Liver (tissue), 9 donors: ENCODE data around the gene TTC33. TPM values are rescaled to one million over a fixed set of nuclear protein-coding genes. Genes with fewer than 3 reads are reported as not detected.

Source experiments
- DNase-seq: peaks from one replicate; pipeline ENCODE4 v3.0.0-alpha.2; 2017; ENCODE audit warnings: low spot score
- H3K27ac ChIP-seq, 2 donors: one replicate each; pipeline ENCODE4 v1.7.0; 2013; ENCODE audit warnings: inconsistent platforms in 2 of 2, low read length in 2 of 2, control low read depth in 1 of 2, low read depth in 1 of 2, mild to moderate bottlenecking in 1 of 2
- H3K27me3 ChIP-seq, 4 donors: one replicate each; pipeline versions ENCODE4 v1.6.1 to v1.7.0; 2013; ENCODE audit warnings: low read length in 3 of 4, inconsistent platforms in 1 of 4, mild to moderate bottlenecking in 1 of 4, moderate library complexity in 1 of 4; ENCODE audit not compliant: control insufficient read depth in 4 of 4, insufficient read depth in 4 of 4
- H3K36me3 ChIP-seq, 4 donors: one replicate each; pipeline versions ENCODE4 v1.6.1 to v1.7.0; 2013; ENCODE audit warnings: low read length in 3 of 4, mild to moderate bottlenecking in 3 of 4, low read depth in 1 of 4, moderate library complexity in 1 of 4; ENCODE audit not compliant: control insufficient read depth in 4 of 4, insufficient read depth in 3 of 4
- H3K4me1 ChIP-seq, 4 donors: one replicate each; pipeline versions ENCODE4 v1.6.1 to v1.7.0; 2013; ENCODE audit warnings: low read length in 3 of 4, mild to moderate bottlenecking in 3 of 4, moderate library complexity in 1 of 4; ENCODE audit not compliant: control insufficient read depth in 4 of 4, insufficient read depth in 4 of 4
- H3K4me3 ChIP-seq, 3 donors: one replicate each; pipeline versions ENCODE4 v1.6.1 to v1.7.0; 2013; ENCODE audit warnings: low read length in 3 of 3, control low read depth in 1 of 3, low read depth in 1 of 3, mild to moderate bottlenecking in 1 of 3
- H3K9ac ChIP-seq, 2 donors: one replicate each; pipeline ENCODE4 v1.7.0; 2013; ENCODE audit warnings: low read length in 2 of 2, mild to moderate bottlenecking in 2 of 2, moderate library complexity in 2 of 2, control low read depth in 1 of 2, low read depth in 1 of 2
- H3K9me3 ChIP-seq, 4 donors: one replicate each; pipeline versions ENCODE4 v1.6.1 to v1.7.0; 2013; ENCODE audit warnings: low read length in 3 of 4; ENCODE audit not compliant: control insufficient read depth in 4 of 4
- EGR1 ChIP-seq, 2 donors: IDR thresholded peaks; 2 replicates each; pipeline ENCODE4 v1.6.1; 2016 to 2018; ENCODE audit warnings: antibody characterized with exemption in 2 of 2, low read depth in 2 of 2
- FOXA1 ChIP-seq: IDR thresholded peaks from 2 replicates; pipeline ENCODE4 v1.6.1; 2016; ENCODE audit warnings: antibody characterized with exemption
- FOXA2 ChIP-seq: IDR thresholded peaks from 2 replicates; pipeline ENCODE4 v1.6.1; 2016; ENCODE audit warnings: antibody characterized with exemption
- GABPA ChIP-seq, 2 donors: IDR thresholded peaks in 1 of 2; conservative IDR thresholded peaks in 1 of 2; 2 replicates each; pipeline ENCODE4 v1.6.1; 2016; ENCODE audit warnings: antibody characterized with exemption in 2 of 2, mild to moderate bottlenecking in 1 of 2, moderate library complexity in 1 of 2
- HNF4A ChIP-seq, 2 donors: conservative IDR thresholded peaks; 2 replicates each; pipeline ENCODE4 v1.6.1; 2016; ENCODE audit warnings: antibody characterized with exemption in 2 of 2, mild to moderate bottlenecking in 2 of 2
- HNF4G ChIP-seq: IDR thresholded peaks from 2 replicates; pipeline ENCODE4 v1.6.1; 2016; ENCODE audit warnings: antibody characterized with exemption
- NR2F2 ChIP-seq: IDR thresholded peaks from 2 replicates; pipeline ENCODE4 v1.6.1; 2016; ENCODE audit warnings: antibody characterized with exemption
- RAD21 ChIP-seq, 2 donors: IDR thresholded peaks; 2 replicates each; pipeline ENCODE4 v1.6.1; 2016; ENCODE audit warnings: antibody characterized with exemption in 2 of 2, mild to moderate bottlenecking in 2 of 2
- RXRA ChIP-seq, 2 donors: IDR thresholded peaks; 2 replicates each; pipeline ENCODE4 v1.6.1; 2017 to 2018; ENCODE audit warnings: antibody characterized with exemption in 2 of 2, mild to moderate bottlenecking in 1 of 2
- SP1 ChIP-seq: IDR thresholded peaks from 2 replicates; pipeline ENCODE4 v1.6.1; 2018; ENCODE audit warnings: antibody characterized with exemption, mild to moderate bottlenecking
- TAF1 ChIP-seq: conservative IDR thresholded peaks from 2 replicates; pipeline ENCODE4 v1.6.1; 2016; ENCODE audit warnings: antibody characterized with exemption, mild to moderate bottlenecking
- YY1 ChIP-seq: IDR thresholded peaks from 2 replicates; pipeline ENCODE4 v1.6.1; 2016; ENCODE audit warnings: antibody characterized with exemption, mild to moderate bottlenecking
- WGBS: extraction: QIAGEN DNeasy Blood & Tissue Kit; methylation state at CpG from one replicate; pipeline ENCODE4 v1.1.7; 2013; 5-methylcytosine and 5-hydroxymethylcytosine counted together
- polyA plus RNA-seq, 2 donors: library from polyadenylated mRNA; stranded (reverse) in 1 of 2; unstranded in 1 of 2; fragments of 200-250 nt in 1 of 2; fragments of >200 nt in 1 of 2; fragmentation: Nextera tagmentation in 1 of 2; extraction: Ambion mirVana in 1 of 2; gene quantifications; one replicate each; pipeline versions ENCODE4 v1.2.1 to v1.2.3, GENCODE V29; 2013 to 2015
- total RNA-seq, 2 donors: library from RNA; depleted of rRNA; stranded (reverse); fragments of >200 nt; gene quantifications; one replicate each; pipeline ENCODE4 v1.2.3, GENCODE V29; 2014
- TF ChIP-seq, protein P1 (sequence below): IDR thresholded peaks from 2 replicates; pipeline ENCODE4 v1.6.1; 2016; ENCODE audit warnings: antibody characterized with exemption, mild to moderate bottlenecking
- TF ChIP-seq, protein P2 (sequence below): IDR thresholded peaks from 2 replicates; pipeline ENCODE4 v1.6.1; 2016; ENCODE audit warnings: antibody characterized with exemption
- TF ChIP-seq, protein P3 (sequence below): IDR thresholded peaks from 2 replicates; pipeline ENCODE4 v1.6.1; 2016; ENCODE audit warnings: antibody characterized with exemption
- TF ChIP-seq, protein P4 (sequence below): IDR thresholded peaks from 2 replicates; pipeline ENCODE4 v1.6.1; 2016; ENCODE audit warnings: antibody characterized with exemption
- donor health status: healthy.
- donor health status: healthy.
- donor health status: healthy.
- donor health status: healthy.
- donor health status: healthy.

The TTC33 gene
- total and polyA plus RNA-seq, 4 donors = 4.3 to 12.0 (median 7.6) TPM

DNA sequence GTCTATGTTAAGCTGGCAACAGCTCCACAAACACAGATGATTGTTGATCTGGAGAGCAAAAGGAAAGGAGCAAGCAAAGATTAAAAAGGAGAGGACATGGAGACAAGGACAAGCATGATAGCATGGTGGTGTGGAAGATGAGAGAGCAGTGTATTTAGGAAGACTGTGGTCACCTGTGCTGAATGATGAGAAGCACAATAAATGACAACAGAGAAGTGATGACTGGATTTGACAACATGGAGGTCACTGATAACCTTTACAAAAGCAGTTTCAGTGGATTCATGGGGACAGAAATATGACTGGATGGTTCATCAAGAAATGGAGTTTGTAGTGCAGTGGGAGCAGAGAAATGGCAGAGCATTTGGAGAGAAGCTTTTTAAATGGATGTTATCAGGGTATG lies 20.2 kb downstream of the TTC33 start:
- DNase-seq = no peak
- Histone ChIP-seq H3K27ac (no peak overlapping the region), H3K9me3 (peaks cover 0 to 4% (median 0%) of the 10 kb centered on the region in 4 donors), H3K27me3 (no peaks in the 10 kb centered on the region), H3K4me3 (no peak overlapping the region), H3K9ac (no peak overlapping the region), H3K4me1 (peaks cover 2 to 34% (median 24%) of the 10 kb centered on the region in 4 donors), H3K36me3 (peaks cover 0 to 9% (median 6%) of the 10 kb centered on the region in 4 donors)
- TF ChIP-seq HNF4G = no peak
- TF ChIP-seq, protein P1, sequence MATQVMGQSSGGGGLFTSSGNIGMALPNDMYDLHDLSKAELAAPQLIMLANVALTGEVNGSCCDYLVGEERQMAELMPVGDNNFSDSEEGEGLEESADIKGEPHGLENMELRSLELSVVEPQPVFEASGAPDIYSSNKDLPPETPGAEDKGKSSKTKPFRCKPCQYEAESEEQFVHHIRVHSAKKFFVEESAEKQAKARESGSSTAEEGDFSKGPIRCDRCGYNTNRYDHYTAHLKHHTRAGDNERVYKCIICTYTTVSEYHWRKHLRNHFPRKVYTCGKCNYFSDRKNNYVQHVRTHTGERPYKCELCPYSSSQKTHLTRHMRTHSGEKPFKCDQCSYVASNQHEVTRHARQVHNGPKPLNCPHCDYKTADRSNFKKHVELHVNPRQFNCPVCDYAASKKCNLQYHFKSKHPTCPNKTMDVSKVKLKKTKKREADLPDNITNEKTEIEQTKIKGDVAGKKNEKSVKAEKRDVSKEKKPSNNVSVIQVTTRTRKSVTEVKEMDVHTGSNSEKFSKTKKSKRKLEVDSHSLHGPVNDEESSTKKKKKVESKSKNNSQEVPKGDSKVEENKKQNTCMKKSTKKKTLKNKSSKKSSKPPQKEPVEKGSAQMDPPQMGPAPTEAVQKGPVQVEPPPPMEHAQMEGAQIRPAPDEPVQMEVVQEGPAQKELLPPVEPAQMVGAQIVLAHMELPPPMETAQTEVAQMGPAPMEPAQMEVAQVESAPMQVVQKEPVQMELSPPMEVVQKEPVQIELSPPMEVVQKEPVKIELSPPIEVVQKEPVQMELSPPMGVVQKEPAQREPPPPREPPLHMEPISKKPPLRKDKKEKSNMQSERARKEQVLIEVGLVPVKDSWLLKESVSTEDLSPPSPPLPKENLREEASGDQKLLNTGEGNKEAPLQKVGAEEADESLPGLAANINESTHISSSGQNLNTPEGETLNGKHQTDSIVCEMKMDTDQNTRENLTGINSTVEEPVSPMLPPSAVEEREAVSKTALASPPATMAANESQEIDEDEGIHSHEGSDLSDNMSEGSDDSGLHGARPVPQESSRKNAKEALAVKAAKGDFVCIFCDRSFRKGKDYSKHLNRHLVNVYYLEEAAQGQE = no peak
- TF ChIP-seq GABPA (IDR thresholded peaks at IDR 0.05 in 1 of 2, conservative IDR thresholded peaks at IDR 0.05 in 1 of 2) = no peak

DNA sequence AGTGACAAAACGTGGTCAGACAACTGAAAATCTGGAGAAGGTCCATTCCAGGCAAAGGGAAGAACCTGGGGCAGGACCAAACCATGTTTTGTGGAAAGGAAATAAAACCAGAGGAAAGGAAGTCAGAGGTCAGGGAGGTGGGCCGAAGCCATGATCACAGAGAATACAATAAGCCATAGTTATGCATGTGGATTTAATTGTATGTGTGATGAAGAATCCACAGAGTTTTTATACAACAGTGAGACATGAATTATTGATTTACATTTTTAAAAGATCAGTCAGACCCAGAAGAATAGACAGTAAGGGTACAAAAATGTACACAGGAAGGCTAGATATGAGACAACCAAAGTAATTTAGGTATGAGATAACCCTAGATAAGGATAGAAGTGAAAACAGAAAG lies 20.8 kb downstream of the TTC33 start:
- H3K4me3 ChIP-seq = no peak overlapping the region
- no peak for DNase-seq
- peak overlapping the region in 1 of 2 donors; percentile 1 for H3K9ac ChIP-seq
- TF ChIP-seq RXRA (IDR thresholded peaks at IDR 0.05) (no peak), NR2F2 (peak; percentile 72)
- no peaks in the 10 kb centered on the region for H3K27me3 ChIP-seq
- peaks cover 0 to 4% (median 2%) of the 10 kb centered on the region in 4 donors for H3K36me3 ChIP-seq
- H3K9me3 ChIP-seq = peaks cover 0 to 4% (median 0%) of the 10 kb centered on the region in 4 donors
- no peak overlapping the region for H3K27ac ChIP-seq
- WGBS = 74% methylated on average over 2 of the region's 2 CpGs
- H3K4me1 ChIP-seq = peaks cover 2 to 34% (median 24%) of the 10 kb centered on the region in 4 donors

DNA sequence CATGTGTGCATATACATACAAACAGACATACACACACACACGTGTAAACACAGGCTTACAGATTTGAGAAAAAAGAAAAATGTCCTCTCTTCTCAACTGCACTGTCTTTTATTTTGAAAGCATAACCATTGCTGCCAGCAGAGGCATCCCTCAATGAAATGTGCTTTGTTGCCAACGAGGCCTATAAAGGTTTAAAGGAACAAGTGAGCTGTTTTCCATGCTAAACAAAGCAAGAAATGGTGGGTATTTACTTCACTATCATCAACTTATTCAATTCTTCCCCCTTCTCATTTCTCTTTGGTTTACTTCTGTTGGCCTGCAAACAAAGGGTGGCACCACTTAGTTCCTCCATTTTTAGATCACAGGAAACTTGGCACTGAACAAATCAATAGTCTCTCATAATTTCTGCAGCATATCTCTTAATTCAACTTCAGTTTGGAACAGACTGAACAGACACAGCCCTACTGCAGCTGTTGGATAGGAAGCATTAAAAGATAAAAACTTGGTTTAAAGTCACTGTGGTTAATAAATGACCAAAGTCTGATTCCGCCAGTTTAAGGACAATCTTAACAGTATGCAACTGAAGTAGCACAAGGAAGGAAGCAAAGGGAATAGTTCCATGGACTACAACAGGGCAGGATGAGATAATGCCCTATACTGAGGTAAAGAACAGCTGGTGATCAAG lies 21.7 kb downstream of the TTC33 start:
- DNase-seq = no peak
- H3K36me3 ChIP-seq = no peaks in the 10 kb centered on the region
- peaks cover 2 to 34% (median 24%) of the 10 kb centered on the region in 4 donors for H3K4me1 ChIP-seq
- H3K27ac ChIP-seq = peak overlapping the region in 1 of 2 donors; percentile 35
- H3K27me3 ChIP-seq = no peaks in the 10 kb centered on the region
- WGBS = 19% methylated on average over 3 of the region's 3 CpGs
- H3K4me3 ChIP-seq = no peak overlapping the region
- no peaks in the 10 kb centered on the region for H3K9me3 ChIP-seq
- no peak overlapping the region for H3K9ac ChIP-seq
- no peak for TF ChIP-seq FOXA2
- TF ChIP-seq, protein P2, sequence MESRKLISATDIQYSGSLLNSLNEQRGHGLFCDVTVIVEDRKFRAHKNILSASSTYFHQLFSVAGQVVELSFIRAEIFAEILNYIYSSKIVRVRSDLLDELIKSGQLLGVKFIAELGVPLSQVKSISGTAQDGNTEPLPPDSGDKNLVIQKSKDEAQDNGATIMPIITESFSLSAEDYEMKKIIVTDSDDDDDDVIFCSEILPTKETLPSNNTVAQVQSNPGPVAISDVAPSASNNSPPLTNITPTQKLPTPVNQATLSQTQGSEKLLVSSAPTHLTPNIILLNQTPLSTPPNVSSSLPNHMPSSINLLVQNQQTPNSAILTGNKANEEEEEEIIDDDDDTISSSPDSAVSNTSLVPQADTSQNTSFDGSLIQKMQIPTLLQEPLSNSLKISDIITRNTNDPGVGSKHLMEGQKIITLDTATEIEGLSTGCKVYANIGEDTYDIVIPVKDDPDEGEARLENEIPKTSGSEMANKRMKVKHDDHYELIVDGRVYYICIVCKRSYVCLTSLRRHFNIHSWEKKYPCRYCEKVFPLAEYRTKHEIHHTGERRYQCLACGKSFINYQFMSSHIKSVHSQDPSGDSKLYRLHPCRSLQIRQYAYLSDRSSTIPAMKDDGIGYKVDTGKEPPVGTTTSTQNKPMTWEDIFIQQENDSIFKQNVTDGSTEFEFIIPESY = no peak
- TF ChIP-seq HNF4A (conservative IDR thresholded peaks at IDR 0.05) = peak; percentile 37 to 40
- TF ChIP-seq, protein P3, sequence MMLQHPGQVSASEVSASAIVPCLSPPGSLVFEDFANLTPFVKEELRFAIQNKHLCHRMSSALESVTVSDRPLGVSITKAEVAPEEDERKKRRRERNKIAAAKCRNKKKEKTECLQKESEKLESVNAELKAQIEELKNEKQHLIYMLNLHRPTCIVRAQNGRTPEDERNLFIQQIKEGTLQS = no peak
- TF ChIP-seq FOXA1 = no peak
- no peak for TF ChIP-seq RXRA (IDR thresholded peaks at IDR 0.05)
- TF ChIP-seq, protein P1 = peak; percentile 17
- peak; percentile 11 to 21 for TF ChIP-seq RAD21 (IDR thresholded peaks at IDR 0.05)
- TF ChIP-seq GABPA (IDR thresholded peaks at IDR 0.05 in 1 of 2, conservative IDR thresholded peaks at IDR 0.05 in 1 of 2) = no peak
- no peak for TF ChIP-seq HNF4G
- no peak for TF ChIP-seq EGR1 (IDR thresholded peaks at IDR 0.05; ENCODE audit: low read depth in 2 of 2)
- no peak for TF ChIP-seq TAF1
- TF ChIP-seq, protein P4, sequence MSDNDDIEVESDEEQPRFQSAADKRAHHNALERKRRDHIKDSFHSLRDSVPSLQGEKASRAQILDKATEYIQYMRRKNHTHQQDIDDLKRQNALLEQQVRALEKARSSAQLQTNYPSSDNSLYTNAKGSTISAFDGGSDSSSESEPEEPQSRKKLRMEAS = peak; percentile 1
- no peak for TF ChIP-seq NR2F2
- peak; percentile 24 for TF ChIP-seq SP1
- peak; percentile 54 for TF ChIP-seq YY1
